PC-9 (cell line): ENCODE data around the gene GRXCR2. TPM values are rescaled to one million over a fixed set of nuclear protein-coding genes. Genes with fewer than 3 reads are reported as not detected.
A peak's percentile ranks its signal among the peaks of the same experiment; 100 is the strongest.

Experiments
- BruUV-seq: library from RNA; stranded (reverse); fragments of 400-500 nt; replicated peaks from 2 replicates; lab custom pipeline; 2021; lab: Mats Ljungman, UMichigan
- CTCF ChIA-PET: fragments of 300-600 bp; sonication (Branson Sonifier 250); formaldehyde crosslinking; loops from one replicate; lab custom pipeline; 2022; ENCODE audit warnings: antibody characterized with exemption; lab: Charles Lee
- POLR2A ChIA-PET: fragments of 300-600 bp; sonication (Branson Sonifier 250); formaldehyde crosslinking; loops from one replicate; lab custom pipeline; 2022; ENCODE audit warnings: antibody characterized with exemption; ENCODE audit not compliant: unreplicated experiment; lab: Charles Lee
- DNase-seq, 2 experiments: peaks; one replicate each; pipeline versions ENCODE4 v3.0.0 to v3.0.0-alpha.2; 2015 to 2022; ENCODE audit warnings: mixed read lengths in 1 of 2
- H2AFZ ChIP-seq: fragments of 200-600 bp; sonication (generic); 2 replicates; pipeline ENCODE4 v1.8.1; 2017; ENCODE audit warnings: antibody characterized with exemption
- H3F3A ChIP-seq: fragments of 200-600 bp; sonication (generic); 2 replicates; pipeline ENCODE4 v1.8.1; 2017; ENCODE audit warnings: antibody characterized with exemption, mild to moderate bottlenecking, low read depth; ENCODE audit not compliant: insufficient read depth
- H3K27ac ChIP-seq: fragments of 200-600 bp; sonication (generic); 2 replicates; pipeline ENCODE4 v1.6.1; 2016; ENCODE audit warnings: mixed run types
- H3K27me3 ChIP-seq: fragments of 200-600 bp; sonication (generic); 2 replicates; pipeline ENCODE4 v1.6.1; 2016; ENCODE audit warnings: low read depth, mixed run types; ENCODE audit not compliant: insufficient read depth
- H3K36me3 ChIP-seq: fragments of 200-600 bp; sonication (generic); 2 replicates; pipeline ENCODE4 v1.6.1; 2016; ENCODE audit warnings: low read depth, mixed run types
- H3K4me1 ChIP-seq: fragments of 200-600 bp; sonication (generic); replicated peaks from 2 replicates; pipeline ENCODE4 v1.6.1; 2016; ENCODE audit warnings: mixed run types; ENCODE audit not compliant: insufficient read depth
- H3K4me2 ChIP-seq: fragments of 200-600 bp; sonication (generic); 2 replicates; pipeline ENCODE4 v1.6.1; 2017; ENCODE audit warnings: mixed run types
- H3K4me3 ChIP-seq: fragments of 200-600 bp; sonication (generic); 2 replicates; pipeline ENCODE4 v1.6.1; 2016; ENCODE audit warnings: mixed run types
- H3K79me2 ChIP-seq: fragments of 200-600 bp; sonication (generic); 2 replicates; pipeline ENCODE4 v1.6.1; 2017; ENCODE audit warnings: low read depth, mixed run types
- H3K9me2 ChIP-seq: fragments of 200-600 bp; sonication (generic); 2 replicates; pipeline ENCODE4 v1.8.1; 2017; ENCODE audit warnings: mild to moderate bottlenecking; ENCODE audit not compliant: insufficient read depth
- H3K9me3 ChIP-seq: fragments of 200-600 bp; sonication (generic); 2 replicates; pipeline ENCODE4 v1.8.1; 2016; ENCODE audit warnings: low read depth; ENCODE audit not compliant: insufficient read depth
- H4K20me1 ChIP-seq: fragments of 200-600 bp; sonication (generic); 2 replicates; pipeline ENCODE4 v1.8.1; 2017; ENCODE audit not compliant: insufficient read depth
- EZH2 ChIP-seq: fragments of 200-600 bp; sonication (generic); IDR thresholded peaks from 2 replicates; pipeline ENCODE4 v1.8.0; 2017; ENCODE audit warnings: antibody characterized with exemption, low read depth
- intact Hi-C: fragments of 100-400 bp; cut with micrococcal nuclease; formaldehyde crosslinking; loops from one replicate; pipeline ENCODE4 v1.10.0; 2022; ENCODE audit not compliant: unreplicated experiment
- total RNA-seq: library from RNA; stranded (reverse); gene quantifications from 2 replicates; pipeline ENCODE4 v1.2.3, GENCODE V29; 2021
- TF ChIP-seq, protein P1 (sequence below): fragments of 200-600 bp; sonication (generic); conservative IDR thresholded peaks from 2 replicates; pipeline ENCODE4 v1.6.1; 2017; ENCODE audit warnings: mixed run types, antibody characterized with exemption, mild to moderate bottlenecking, moderate library complexity

Gene GRXCR2
- total RNA-seq, 1 experiment from 2014 or later, result not detected

DNA sequence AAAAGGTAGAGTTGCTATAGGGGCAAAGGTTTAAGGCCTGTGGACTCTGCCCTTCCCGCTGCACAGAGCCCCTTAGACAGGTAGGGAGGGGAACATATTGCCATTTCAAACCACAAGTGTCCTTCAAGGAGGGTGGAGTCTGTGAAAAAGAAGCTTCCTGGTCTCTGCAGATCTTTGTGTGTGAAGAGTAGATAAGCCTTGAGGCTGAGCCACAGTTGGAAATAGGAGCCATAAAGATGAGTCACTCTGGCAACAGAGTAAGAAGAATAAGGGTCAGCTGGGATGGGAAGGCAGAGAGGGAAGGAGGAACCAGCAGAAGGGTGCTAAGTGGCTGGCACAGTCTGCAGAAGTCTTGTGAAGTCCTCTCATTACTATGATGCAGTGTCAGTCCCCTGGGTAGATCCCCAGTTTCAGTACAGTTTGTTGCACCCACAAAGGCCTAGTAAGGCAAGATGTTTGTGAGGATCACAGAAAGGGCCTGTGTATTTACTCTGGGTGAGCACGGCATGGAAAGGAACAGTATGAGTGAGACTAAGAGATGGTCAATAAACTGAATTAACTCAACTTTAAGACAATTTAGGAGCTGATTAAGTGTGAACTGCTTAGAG lies 18.1 kb downstream of the GRXCR2 start:
- Histone ChIP-seq H3K27ac (peak overlapping the region; percentile 60), H3K4me1 (peaks cover 24% of the 10 kb centered on the region), H2AFZ (no peak overlapping the region), H3K36me3 (no peaks in the 10 kb centered on the region), H3K4me3 (no peak overlapping the region), H3K9me3 (no peaks in the 10 kb centered on the region), H3K9me2 (no peaks in the 10 kb centered on the region), H4K20me1 (no peaks in the 10 kb centered on the region), H3F3A (peaks cover 12% of the 10 kb centered on the region), H3K79me2 (no peaks in the 10 kb centered on the region), H3K27me3 (no peaks in the 10 kb centered on the region), H3K4me2 (peak overlapping the region; percentile 54)
- peak; percentile 58 to 89 for DNase-seq
- TF ChIP-seq EZH2, result no peak
- TF ChIP-seq, protein P1, sequence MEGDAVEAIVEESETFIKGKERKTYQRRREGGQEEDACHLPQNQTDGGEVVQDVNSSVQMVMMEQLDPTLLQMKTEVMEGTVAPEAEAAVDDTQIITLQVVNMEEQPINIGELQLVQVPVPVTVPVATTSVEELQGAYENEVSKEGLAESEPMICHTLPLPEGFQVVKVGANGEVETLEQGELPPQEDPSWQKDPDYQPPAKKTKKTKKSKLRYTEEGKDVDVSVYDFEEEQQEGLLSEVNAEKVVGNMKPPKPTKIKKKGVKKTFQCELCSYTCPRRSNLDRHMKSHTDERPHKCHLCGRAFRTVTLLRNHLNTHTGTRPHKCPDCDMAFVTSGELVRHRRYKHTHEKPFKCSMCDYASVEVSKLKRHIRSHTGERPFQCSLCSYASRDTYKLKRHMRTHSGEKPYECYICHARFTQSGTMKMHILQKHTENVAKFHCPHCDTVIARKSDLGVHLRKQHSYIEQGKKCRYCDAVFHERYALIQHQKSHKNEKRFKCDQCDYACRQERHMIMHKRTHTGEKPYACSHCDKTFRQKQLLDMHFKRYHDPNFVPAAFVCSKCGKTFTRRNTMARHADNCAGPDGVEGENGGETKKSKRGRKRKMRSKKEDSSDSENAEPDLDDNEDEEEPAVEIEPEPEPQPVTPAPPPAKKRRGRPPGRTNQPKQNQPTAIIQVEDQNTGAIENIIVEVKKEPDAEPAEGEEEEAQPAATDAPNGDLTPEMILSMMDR, result no peak
- ChIA-PET POLR2A (interaction anchor here (1.1 kb wide), 1 partner anchor 20 kb away, joined by 5 read pairs; the partner anchor contains the start of gene PRELID2), CTCF (interaction anchor here (0.6 to 1.4 kb wide), 4 partner anchors 17 to 121 kb away, joined by 4 to 8 read pairs (median 6); partner anchors contain the start of gene PRELID2)
- intact Hi-C loops, result loop anchor here (2.0 to 5.0 kb wide), 3 partner anchors 20 to 128 kb away; partner anchors contain the start of gene PRELID2
- BruUV-seq, result no TSS peak

- POLR2A ChIA-PET, result interaction anchor here (1.1 kb wide), 1 partner anchor 19 kb away, joined by 5 read pairs; the partner anchor contains the start of gene PRELID2
- Histone ChIP-seq H2AFZ (no peak overlapping the region), H4K20me1 (no peaks in the 10 kb centered on the region), H3K27ac (peak overlapping the region; percentile 60), H3F3A (peaks cover 17% of the 10 kb centered on the region), H3K4me3 (no peak overlapping the region), H3K79me2 (no peaks in the 10 kb centered on the region), H3K27me3 (no peaks in the 10 kb centered on the region), H3K4me2 (peak overlapping the region; percentile 54), H3K9me3 (no peaks in the 10 kb centered on the region), H3K4me1 (peaks cover 30% of the 10 kb centered on the region), H3K9me2 (no peaks in the 10 kb centered on the region), H3K36me3 (no peaks in the 10 kb centered on the region)
- no peak for DNase-seq
- no peak for TF ChIP-seq EZH2
- TF ChIP-seq, protein P1, result no peak
- BruUV-seq, result no TSS peak
- CTCF ChIA-PET, result interaction anchor here (0.6 to 1.0 kb wide), 2 partner anchors 18 to 34 kb away, joined by 4 to 8 read pairs; no protein-coding TSS in a partner anchor
- intact Hi-C loops, result loop anchor here (2.0 to 5.0 kb wide), 3 partner anchors 19 to 128 kb away; partner anchors contain the start of gene PRELID2
Observed at GRCh38 chr5:145853781-145854376, 18.9 kb downstream of the GRXCR2 start.

GRCh38 chr5:145852990-145853389 lies 19.8 kb downstream of the GRXCR2 start:
- no peaks in the 10 kb centered on the region for H3K79me2 ChIP-seq
- H3K9me2 ChIP-seq, result no peaks in the 10 kb centered on the region
- no peak overlapping the region for H3K27ac ChIP-seq
- TF ChIP-seq, protein P1, result no peak
- no peak for TF ChIP-seq EZH2
- H3K27me3 ChIP-seq, result no peaks in the 10 kb centered on the region
- H4K20me1 ChIP-seq, result no peaks in the 10 kb centered on the region
- intact Hi-C loops, result loop anchor here (5.0 kb wide), 1 partner anchor 129 kb away; no protein-coding TSS in a partner anchor
- CTCF ChIA-PET, result no interaction called here
- H3K4me3 ChIP-seq, result no peak overlapping the region
- 0 out of 2 replicates have a peak, but pooled peaks cover 3% of the 10 kb centered on the region for H3K9me3 ChIP-seq
- DNase-seq, result no peak
- POLR2A ChIA-PET, result no interaction called here
- H2AFZ ChIP-seq, result no peak overlapping the region
- BruUV-seq, result no TSS peak
- H3K4me1 ChIP-seq, result peaks cover 34% of the 10 kb centered on the region
- peaks cover 21% of the 10 kb centered on the region for H3F3A ChIP-seq
- H3K4me2 ChIP-seq, result no peak overlapping the region
- H3K36me3 ChIP-seq, result no peaks in the 10 kb centered on the region
